ENCODE results near the gene SORCS3.

The SORCS3 gene

DNA sequence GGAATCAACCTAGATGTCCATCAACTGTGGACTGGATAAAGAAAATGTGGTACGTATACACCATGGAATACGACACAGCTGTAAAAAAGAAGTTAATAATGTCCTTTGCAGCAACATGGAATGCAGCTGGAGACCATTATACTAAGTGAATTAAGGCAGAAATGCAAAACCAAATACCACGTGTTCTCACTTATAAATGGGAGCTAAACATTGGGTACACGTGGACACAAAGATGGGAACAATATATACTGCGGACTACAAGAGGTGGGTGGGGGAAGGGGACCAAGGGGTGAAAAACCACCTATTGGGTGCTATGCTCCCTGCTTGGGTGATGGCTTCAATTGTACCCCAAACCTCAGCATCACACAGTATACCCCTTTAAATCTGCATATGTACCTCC lies 385.5 kb downstream of the SORCS3 start:
- FAIRE-seq, result no peak

DNA sequence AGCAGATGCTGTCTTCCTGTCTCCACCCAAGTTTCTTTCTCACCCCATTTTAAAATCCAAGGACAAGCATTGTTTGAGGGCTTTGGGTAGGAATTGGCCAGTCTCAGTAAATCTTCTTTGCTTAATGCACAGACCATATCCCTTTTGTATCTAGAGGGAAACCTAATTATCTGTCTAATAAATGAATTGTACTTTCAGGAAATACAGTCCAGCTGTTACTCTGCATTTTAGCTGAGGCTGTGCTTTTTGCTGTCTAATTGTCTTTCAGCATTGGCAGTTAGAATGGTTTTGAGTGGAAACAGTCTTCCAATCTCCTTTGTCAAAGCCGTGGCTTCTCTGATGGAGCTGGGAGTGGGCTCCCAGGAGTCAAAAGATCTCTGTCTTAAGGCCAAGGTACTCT lies 388.2 kb downstream of the SORCS3 start:
- no peak for FAIRE-seq

DNA sequence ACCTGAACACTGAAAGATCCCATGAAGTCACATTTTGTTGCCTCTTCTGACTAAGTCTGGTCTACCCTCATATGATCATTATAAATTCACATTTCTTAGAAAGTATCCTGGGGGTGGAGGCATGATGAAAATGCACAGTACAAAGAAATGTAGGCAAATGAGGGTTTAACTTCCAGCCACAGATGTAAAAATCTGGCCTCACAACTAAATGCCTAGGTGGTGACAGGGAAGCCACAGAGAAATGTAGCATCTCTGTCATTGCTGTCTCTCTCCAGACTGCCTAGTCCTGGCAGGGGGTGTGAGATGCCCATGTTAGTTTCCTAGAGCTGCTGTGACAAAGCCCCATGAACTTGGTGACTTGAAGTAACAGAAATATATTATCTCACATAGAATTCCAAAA lies 395.9 kb downstream of the SORCS3 start:
- FAIRE-seq, result no peak

DNA sequence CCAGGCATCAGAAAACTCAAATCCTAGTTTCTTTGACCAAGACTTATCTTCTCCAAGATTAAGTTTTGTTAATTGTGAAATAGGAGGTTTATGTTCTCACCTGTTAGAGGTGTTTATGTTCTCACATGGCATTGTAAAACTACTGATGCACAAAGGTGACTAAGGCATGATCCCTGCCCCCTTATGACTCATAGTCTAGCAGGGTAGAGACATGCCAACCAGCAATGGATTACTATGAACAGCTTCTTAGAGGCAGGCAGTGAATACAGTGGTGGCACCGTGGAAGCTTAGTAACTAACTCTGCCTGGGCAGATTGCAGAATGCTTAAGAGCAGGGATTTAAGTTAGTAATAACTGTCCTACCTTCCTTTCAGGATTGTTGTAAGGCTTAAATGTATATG lies 400.9 kb downstream of the SORCS3 start:
- no peak for FAIRE-seq

DNA sequence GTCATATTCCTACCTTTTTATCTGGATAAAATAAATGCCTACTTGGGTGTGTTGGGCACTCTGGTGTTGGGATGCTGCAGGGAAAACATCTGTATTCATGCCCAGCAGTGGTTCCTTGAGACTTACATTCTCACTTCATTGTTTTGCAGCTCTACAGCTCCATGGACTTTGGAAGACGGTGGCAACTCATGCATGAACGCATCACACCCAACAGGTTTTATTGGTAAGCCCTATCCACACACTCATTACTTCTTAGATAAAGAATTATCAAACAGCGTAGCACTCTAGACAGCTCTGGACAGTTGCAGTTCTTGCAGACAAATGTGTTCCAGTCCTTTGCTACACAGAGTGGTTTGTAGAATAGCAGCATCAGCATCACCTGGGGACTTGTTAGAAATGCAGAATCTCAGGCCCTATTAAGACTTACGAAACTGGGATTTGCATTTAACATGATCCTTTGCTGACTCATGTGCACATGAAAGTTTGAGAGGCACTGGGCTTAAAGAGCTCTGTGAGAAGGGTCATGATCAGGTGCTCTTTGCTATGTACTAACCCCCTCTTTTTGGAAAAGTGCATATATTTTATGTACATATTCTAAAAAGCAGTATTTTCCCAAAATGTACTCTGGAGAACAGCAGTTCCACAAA lies 401.9 kb downstream of the SORCS3 start:
- no peak for FAIRE-seq

DNA sequence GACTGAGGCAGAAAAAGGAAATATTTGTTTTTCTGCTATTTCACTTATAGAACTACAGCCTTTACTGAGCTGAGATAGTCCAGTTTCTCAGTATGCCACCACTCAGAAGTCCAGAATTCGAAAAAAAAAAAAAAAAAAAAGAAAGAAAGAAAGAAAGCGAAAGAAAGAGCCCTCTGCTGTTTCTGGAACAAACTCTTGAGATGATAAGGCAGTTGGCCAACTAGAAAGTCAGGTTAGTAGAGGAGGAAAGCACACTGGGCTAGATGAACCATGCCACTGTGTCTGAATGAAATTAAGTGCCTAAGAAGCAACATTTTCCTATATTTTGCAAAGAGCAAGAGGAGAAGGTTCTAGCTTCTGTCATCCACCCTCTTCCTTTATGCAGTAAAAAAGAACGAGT lies 403.8 kb downstream of the SORCS3 start:
- no peak for FAIRE-seq

DNA sequence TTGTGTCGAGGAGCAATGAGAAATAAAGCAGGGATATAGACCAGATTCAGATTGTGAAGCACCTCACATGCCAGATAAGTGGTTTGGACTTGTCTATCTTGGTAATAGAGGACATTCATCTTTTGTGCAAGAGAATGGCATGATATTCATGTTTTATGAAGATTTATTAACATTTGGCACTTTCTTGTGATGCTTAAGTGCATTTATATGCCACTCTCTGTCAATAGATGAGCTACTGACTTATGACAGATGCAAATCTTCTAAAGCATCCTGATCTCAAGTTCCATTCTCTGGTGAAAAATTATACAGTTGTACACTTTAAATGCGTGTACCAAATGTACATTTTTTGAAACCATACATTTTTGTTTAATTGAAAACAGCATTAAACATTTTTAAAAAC lies 415.3 kb downstream of the SORCS3 start:
- no peak for FAIRE-seq

DNA sequence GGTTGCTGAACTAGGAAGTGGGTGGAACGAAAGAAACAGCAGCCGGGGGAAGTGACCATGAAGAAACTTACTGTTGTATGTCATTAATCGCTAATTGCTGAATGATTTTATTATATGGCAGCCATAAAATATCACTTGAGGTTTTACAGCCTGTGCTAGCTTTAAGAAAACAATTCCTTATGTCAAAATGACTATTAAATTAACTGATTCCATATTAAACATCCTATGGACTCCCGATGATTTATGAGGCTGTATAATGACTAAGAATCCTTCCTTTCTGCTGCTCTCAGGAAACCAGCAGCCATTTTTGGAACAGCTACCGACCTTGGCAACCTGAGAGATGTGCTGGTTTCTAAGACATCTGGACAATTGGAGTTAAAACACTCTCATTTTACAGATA lies 421.9 kb downstream of the SORCS3 start:
- no peak for FAIRE-seq

DNA sequence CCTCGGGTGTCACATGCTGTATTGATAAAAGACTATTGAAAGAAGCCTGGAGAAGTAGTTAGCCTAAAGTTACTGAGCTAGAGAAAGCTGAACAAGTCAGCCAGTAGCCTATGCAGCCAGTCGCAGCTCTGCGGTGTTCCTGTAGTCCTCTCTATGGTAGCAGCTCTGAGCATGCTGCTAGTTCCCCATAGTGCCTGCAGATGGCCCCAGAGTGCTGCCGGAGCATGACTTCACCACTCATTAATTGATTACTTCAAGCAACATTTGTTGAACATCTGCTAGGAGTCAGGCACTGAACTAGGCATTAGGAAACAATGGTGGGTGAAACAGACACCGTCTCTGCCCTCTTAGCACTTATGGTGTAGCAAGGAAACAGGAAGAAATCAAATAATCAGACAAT lies 422.7 kb downstream of the SORCS3 start:
- no peak for FAIRE-seq

DNA sequence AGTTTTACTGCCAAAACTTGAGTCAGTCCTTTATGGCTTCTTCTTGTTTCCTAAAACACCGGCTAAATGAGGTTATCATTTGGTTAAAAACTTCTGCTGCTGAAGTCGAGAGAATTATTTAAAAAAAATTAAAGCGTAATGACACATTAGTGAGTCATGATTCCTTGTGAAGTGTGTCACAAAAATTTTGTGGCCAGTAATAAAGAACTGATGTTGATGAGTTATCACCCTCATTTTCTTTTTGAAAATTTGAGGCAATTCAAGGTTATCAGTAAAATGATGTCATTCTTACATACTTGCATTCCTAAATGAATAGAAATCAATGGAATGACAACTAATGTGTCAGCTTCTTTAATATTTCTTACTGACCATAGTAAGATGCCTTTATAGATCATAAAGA lies 427.4 kb downstream of the SORCS3 start:
- FAIRE-seq, result no peak

DNA sequence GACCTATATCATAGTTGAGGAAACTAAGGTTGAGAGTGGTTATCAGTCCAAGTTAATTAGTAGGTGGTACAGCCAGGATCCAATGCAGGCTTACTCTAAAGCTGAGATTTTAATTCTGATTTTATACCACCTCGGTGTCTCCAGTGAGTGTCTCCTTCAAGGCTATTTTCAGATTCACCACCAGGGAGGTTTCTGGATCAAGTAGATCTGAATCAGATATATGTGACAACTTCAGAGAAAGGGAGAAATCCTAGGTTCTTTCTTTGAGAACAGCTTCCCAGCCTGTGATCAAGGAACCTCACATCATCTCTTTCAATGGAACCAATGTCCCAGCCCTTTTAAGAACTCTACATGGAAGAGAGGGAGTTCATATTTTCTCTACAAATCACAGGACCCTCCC lies 429.2 kb downstream of the SORCS3 start:
- FAIRE-seq, result no peak

DNA sequence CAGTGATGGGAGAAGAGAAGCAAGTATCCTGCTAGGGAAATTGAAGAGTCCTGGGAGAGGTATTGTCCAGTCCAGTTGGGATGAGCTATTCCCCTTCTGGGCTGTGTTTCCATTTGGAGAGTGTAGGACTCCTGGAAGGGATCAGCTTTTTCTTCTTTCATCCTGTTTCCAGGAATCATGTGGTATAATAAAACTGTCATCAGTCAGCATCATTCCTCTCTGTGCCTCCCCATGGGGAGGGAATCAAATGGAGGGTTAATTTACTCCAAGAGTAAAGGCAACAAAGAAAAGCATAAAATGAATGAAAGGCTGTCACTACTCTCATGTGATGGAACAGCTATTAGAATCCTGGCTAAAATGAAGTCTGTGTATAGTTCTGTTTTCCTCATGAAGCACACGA lies 429.9 kb downstream of the SORCS3 start:
- FAIRE-seq, result no peak

DNA sequence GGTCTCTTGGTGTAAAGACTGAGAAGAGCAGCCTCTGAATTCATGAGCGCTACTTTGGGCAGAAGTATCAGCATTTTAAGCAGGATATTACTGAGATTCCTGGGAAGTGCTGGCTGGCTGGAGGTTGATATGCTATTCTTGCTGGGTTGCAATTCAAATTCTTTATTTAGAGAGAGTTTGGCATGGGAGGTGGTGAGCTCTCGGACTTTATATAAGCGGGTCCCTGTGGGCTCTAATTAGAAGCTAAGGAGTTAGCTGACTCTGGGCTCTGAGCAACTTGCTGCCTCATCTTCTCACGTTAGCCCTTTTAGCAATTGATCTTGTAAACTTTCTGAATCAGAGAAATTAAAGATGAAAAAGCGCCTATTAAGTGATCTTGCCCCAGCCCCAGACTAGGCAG lies 430.9 kb downstream of the SORCS3 start:
- no peak for FAIRE-seq

DNA sequence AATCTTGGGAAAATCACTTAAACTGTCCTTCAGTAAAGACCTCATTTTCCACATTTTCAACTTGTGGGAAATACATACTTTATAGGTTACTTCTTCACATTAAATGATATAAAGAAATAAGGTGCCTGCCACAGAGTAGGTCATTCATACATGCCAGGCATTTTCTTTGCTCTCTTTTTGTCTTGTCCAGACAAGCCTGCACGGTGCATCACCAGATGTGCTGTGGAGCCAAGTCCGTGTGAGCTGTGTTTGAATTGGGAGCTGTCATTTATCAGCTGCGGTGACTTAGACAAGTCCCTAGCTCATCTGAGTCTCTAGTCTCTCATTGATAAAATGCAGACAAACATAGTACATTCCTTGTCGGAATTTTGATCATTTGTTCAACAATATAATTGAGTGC lies 432.9 kb downstream of the SORCS3 start:
- no peak for FAIRE-seq

DNA sequence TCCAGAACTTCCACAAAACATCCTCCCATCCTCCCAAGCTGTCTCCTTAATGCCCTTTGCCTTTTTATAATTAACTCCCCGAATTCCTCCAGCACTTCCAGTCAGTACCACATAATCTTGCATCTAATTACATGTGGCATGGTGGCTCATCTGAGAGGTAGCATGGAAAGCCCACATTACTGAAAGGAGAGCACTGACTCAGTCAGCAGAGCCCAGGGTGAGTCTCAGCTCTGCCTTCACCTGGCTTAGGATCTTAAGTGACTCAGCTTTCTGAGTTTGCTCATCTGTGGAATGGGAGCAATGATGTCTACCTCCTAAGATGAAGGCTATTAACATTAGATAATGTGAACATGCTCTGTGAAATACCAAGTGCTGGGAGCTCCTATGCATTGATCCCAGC lies 433.9 kb downstream of the SORCS3 start:
- no peak for FAIRE-seq

DNA sequence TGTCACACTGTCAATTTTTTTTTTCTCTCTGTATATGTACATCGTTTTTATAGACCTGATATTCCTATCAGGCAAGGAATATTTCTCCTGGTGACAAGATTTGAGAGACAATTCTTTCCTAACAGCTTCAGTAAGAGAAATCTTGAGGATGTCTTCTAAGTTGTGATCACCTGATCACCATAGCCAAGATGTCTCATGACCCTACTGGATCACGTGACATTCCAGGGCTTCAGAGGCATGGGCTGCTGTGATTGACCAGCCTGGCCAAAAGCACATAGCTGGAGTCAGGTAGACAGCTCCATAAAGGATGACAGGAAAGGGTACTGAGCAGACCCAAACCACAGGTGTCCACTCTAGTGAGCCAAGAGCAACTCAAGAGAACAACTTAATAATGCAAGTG lies 444.9 kb downstream of the SORCS3 start:
- no peak for FAIRE-seq

DNA sequence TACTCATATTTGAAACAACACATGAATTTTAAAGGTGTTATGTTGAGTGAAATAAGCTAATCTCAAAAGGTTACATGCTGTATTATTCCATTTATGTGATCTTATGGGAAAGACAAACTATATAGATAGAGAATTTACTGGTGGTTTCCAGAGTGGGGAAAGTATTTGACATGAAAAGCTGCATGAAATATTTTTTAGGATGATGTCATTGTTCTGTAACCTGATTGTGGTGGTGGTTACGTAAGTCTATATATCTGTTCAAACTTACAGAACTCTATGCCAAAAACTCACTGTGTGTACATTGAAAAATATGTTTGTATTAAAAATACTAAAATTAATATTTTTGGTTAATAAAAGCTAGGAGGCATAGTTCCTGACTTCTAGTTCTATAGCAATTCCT lies 453.0 kb downstream of the SORCS3 start:
- no peak for FAIRE-seq

DNA sequence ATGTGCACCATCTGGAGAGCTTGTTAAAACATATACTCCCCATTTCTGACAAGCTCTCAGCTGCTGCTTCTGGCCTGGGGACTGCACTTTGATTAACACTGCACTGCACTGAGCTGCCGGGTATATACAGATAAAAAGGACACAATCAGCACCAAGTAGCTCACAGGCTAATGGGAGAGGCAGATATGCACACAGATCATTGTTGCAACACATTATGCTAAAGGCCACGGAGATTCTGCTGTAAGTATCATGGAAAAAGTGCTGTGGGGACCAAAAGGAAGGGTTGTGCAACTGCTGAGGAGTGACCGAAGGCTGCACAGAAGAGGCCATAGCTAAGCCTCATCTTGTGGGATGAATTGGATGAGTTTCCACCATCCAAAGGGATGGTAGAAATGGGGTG lies 455.2 kb downstream of the SORCS3 start:
- FAIRE-seq, result no peak

DNA sequence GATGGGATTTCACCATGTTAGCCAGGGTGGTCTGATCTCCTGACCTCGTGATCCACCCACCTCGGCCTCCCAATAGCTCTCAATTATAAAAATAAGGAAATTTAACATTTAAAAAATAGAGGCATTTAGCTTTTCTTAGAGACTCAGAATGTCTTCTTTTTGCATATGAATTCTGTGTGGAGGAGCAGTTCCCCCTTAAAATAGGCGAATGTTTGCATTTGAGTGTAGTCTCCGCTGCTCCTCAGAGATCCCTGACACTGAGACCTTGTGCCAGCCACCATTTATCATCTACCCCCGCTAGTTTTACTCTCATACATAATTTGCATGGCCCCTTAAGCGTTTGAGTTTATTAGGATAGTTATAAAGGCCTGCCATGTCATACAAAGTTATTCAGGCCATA lies 461.9 kb downstream of the SORCS3 start:
- FAIRE-seq, result no peak

DNA sequence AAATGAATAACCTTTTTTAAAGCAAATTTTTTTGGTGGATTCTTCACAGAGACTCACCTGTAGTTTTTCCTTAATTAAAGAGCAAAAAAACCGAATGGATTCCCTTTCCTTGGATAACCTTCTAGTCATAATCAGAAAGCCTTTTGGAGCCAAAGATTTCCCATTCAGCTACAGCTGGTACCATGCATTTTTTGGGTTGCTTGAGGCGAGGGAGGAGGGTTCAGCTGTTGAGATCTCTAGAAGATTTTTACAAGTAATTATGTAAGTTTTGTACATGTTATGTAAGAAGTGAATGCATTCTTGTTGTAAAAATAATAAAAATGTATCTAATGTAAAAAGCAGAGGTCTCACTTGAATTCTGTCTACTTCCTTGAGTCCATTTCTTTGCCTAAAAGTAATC lies 463.2 kb downstream of the SORCS3 start:
- FAIRE-seq, result no peak

DNA sequence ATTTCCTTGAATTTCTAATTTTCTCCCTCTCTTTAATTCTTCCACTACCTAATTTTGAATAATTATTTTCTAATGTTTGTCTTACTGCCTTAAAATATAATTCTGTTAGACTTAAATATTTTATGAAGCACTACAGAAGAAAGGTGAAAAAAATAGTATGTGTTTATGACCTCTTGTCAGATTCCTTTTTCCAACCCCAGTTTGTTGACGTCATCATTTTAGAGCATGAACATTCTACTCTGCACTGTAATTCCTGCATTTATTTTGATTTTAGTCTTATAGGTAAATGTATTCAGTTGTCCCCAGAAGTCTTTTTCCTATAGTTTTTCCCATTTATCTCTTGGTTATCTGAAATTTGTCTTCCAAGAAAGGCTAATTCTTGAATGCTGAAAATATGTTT lies 468.1 kb downstream of the SORCS3 start:
- FAIRE-seq, result no peak

DNA sequence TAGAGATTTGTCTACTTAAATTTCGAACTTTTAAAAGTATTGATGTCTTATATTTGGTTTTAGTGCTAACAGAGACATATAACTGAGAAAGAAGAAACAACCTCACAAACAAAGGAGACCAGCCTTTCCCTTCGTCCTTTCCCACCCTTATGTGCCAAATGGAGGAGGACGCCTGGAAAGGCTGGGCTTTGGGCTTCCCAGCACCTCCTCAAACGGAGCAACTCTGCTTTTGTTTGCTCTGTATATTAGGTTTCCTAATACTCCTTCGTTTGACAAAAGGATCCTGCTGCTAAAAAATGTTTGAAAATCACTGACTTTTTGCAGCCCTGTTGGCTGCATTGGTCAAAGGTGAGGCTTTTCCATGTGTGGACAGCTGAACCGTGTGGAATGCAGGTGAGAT lies 471.8 kb downstream of the SORCS3 start:
- no peak for FAIRE-seq

DNA sequence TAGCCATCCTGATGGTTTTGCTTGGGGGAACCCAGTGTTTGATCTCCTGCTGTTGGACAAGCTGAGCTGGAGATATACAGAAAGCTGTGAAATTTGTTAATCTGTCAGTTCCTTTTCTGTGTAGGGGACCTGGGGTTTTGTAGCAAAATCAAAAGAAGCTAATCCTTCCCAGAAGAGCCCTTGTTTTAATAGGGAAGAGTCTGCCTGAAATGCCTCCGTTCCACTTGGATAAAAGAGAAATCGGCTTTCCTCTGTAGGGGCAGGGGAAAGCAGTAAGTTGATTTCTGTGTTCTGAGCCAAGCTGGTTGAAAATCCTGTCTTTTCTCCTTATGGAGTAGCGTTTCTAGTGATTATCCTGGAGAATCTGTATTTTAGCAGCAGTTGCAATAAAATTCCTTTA lies 472.6 kb downstream of the SORCS3 start:
- FAIRE-seq, result no peak

DNA sequence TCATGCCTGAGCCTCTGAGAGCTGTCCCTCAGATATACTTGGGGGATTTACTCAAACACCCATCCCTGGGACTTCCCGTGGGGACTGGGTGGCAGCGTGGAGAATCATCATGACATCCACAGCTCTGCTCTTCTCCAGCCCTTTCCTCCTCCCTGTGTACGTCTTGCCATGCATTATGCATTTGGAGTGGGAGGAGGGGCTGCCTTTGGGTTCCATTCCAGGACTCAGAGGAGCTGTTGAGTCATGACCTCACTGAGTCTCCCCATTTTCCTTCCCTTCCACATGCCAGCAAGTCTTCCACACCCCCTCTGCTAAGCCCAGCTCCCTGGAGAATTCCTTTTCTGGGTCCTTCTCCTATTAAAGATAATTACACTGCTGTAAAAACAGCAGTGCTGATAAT lies 480.7 kb downstream of the SORCS3 start:
- no peak for FAIRE-seq

DNA sequence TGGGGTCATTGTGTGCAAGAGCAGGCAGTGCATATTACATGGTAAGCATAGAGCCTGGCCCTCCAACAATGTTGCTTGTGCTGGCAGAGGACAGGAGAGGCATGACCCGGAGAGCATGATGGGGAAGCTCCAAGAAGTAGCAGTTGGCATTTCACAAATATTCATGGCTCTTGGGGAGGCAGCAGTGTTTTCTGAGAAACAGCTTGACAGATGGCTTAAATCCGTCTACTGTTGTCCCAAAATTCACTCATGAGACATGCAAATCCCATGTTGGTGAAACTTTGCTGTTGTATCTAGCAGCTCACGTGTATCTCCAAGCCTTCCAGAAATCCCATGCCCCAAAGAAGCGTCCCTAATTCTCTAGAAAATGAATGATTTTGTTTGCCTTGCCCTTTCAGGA lies 487.0 kb downstream of the SORCS3 start:
- no peak for FAIRE-seq

DNA sequence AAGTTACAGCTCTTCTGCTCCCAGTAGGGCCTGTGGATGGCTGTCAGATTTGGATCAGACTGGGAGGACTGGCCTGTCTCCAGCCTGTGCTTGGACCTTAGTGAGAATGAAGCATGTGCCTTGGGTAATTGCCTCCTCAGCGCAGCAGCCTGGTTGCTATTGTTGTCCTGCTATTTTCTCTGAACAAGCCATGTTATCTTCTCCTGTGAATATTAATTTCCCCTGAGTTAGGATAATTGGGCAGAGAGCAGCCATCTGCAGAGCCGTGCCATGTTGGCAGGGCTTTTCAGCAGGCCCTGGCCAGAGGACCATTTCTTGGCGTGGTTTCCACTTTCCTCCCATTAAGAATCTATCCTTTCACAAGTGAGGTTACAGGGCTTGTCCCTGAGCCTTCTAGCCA lies 497.3 kb downstream of the SORCS3 start:
- no peak for FAIRE-seq

All from islet of Langerhans (tissue), 1 donor.